ENCODE measurements around the gene ATP7B. TPM values are rescaled to one million over a fixed set of nuclear protein-coding genes. Genes with fewer than 3 reads are reported as not detected.

Gene ATP7B
- total RNA-seq, 1 donor from 2014 or later, result 5.8 TPM

DNA sequence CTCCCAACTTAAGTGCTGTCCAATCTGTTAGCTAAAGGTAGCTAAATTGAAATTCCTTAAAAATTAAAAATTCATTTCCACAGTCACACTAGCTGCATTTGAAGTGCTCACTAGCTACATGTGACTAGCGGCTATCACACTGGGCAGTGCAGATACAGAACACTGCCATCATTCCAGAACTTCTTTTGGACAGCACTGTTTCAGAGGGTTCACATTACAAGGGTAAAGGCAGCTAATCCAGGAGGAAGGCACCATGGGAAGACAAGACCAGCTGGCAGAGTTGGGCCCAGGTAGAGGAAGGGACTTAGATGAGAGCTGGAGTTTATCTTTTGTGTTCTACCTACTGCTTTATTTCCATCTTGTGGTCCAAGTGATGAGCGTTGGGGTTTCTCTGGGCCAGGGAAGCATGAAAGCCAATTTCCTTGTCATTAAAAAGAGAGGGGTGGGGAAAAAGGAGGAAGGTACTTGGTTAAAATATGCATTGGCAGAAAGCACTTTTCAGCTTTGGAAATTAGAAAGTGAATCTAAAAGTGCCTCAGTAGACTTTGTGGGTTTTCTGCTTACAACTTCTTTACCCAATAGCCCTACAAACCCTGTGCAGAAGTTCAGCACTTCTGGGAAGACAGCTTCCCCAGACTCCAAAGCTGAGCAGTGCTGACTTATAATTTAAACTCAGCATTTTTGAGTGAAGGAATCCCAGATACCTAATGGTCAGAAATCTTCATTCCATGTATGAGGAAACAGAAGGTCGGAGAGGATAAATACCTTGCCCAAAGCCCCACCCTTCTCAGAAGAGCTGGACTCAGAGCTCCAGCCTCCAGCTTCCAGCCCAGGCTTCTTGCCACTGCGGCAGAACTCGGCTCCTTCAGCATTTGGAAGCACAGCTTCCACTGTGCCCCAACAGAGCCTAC is 49.5 kb downstream of the ATP7B start:
- no peaks in the 10 kb centered on the region for H3K4me1 ChIP-seq
- no peaks in the 10 kb centered on the region for H3K36me3 ChIP-seq
- ATAC-seq, result no peak
- no peak overlapping the region for H3K4me3 ChIP-seq
- TF ChIP-seq, protein P1, sequence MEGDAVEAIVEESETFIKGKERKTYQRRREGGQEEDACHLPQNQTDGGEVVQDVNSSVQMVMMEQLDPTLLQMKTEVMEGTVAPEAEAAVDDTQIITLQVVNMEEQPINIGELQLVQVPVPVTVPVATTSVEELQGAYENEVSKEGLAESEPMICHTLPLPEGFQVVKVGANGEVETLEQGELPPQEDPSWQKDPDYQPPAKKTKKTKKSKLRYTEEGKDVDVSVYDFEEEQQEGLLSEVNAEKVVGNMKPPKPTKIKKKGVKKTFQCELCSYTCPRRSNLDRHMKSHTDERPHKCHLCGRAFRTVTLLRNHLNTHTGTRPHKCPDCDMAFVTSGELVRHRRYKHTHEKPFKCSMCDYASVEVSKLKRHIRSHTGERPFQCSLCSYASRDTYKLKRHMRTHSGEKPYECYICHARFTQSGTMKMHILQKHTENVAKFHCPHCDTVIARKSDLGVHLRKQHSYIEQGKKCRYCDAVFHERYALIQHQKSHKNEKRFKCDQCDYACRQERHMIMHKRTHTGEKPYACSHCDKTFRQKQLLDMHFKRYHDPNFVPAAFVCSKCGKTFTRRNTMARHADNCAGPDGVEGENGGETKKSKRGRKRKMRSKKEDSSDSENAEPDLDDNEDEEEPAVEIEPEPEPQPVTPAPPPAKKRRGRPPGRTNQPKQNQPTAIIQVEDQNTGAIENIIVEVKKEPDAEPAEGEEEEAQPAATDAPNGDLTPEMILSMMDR (IDR thresholded peaks at IDR 0.05), result no peak
- H3K27me3 ChIP-seq, result no peaks in the 10 kb centered on the region
- no peaks in the 10 kb centered on the region for H3K9me3 ChIP-seq
- H3K27ac ChIP-seq, result no peak overlapping the region
- intact Hi-C loops (cut with DNase I), result no loop called here
- DNase-seq, result no peak

DNA sequence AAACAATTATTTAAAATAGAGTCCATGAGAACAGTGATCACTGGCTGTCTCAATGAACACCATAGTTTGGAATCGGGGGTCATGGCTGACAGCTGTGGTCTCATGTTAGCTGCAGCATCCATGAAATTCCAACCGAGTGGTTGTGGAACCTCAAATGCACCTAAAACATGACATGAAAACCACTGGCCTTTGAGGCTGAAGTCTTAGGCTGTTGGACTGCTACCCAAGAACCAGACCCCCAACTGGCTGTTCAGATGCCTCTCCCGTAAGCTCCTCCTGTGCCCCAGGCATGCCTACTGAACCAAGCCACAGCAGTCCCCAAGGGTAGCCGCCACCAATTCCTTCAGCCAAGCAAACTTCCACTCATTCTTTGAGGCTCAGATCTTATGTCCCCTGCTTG is 50.5 kb downstream of the ATP7B start:
- ATAC-seq, result no peak
- Histone ChIP-seq H3K27ac (no peak overlapping the region), H3K9me3 (no peaks in the 10 kb centered on the region)

DNA sequence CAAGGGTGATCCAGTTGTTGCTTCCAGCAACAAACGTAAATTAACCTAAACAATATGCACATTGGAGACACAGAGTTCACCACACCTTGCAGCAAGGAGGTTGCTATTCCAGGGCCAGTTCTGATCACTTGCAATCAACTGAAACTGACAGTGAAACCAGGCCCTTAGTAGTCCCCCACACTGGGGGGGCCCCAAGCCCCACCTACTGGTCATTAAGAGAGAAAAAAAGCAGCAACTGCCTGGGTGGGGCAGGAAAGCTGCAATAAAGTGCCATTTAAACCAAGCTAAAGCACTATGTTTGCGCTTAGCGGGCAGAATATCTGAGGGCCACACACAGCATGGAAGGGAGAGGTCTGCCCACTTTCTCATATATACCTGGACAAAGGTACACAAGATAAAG is 51.5 kb downstream of the ATP7B start:
- H3K27me3 ChIP-seq, result no peaks in the 10 kb centered on the region
- no peaks in the 10 kb centered on the region for H3K36me3 ChIP-seq
- no peaks in the 10 kb centered on the region for H3K9me3 ChIP-seq
- DNase-seq (no peak), ATAC-seq (no peak)
- intact Hi-C loops (cut with DNase I), result no loop called here
- TF ChIP-seq, protein P1 (IDR thresholded peaks at IDR 0.05), result no peak
- H3K27ac ChIP-seq, result no peak overlapping the region
- no peaks in the 10 kb centered on the region for H3K4me1 ChIP-seq
- H3K4me3 ChIP-seq, result no peak overlapping the region

More for the DNA sequence above, 50.5 kb downstream of the ATP7B start:
- H3K4me3 ChIP-seq, result no peak overlapping the region
- H3K4me1 ChIP-seq, result no peaks in the 10 kb centered on the region
- no peaks in the 10 kb centered on the region for H3K36me3 ChIP-seq
- DNase-seq, result no peak
- intact Hi-C loops (cut with DNase I), result no loop called here
- TF ChIP-seq, protein P1 (IDR thresholded peaks at IDR 0.05), result no peak
- H3K27me3 ChIP-seq, result no peaks in the 10 kb centered on the region

DNA sequence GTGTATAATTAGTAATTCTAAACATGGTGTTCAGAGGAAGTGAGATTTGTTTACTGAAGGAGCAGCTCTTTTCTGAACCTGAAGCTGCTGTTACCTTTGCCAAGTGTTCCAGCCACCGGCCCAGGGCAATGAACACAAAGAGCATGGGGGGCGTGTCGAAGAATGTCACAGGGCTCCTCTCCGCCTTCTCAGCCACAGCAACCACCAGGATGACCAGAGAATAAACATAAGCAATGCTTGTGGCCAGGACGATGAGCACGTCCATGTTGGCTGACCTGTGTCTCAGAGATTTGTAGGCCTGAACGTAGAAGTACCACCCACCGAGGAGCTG is 53.1 kb downstream of the ATP7B start:
- Histone ChIP-seq H3K4me3 (no peak overlapping the region), H3K27ac (no peak overlapping the region), H3K9me3 (no peaks in the 10 kb centered on the region), H3K36me3 (no peaks in the 10 kb centered on the region), H3K27me3 (no peaks in the 10 kb centered on the region), H3K4me1 (no peaks in the 10 kb centered on the region)
- ATAC-seq (no peak), DNase-seq (no peak)
- intact Hi-C loops (cut with DNase I), result no loop called here
- TF ChIP-seq, protein P1 (IDR thresholded peaks at IDR 0.05), result no peak

DNA sequence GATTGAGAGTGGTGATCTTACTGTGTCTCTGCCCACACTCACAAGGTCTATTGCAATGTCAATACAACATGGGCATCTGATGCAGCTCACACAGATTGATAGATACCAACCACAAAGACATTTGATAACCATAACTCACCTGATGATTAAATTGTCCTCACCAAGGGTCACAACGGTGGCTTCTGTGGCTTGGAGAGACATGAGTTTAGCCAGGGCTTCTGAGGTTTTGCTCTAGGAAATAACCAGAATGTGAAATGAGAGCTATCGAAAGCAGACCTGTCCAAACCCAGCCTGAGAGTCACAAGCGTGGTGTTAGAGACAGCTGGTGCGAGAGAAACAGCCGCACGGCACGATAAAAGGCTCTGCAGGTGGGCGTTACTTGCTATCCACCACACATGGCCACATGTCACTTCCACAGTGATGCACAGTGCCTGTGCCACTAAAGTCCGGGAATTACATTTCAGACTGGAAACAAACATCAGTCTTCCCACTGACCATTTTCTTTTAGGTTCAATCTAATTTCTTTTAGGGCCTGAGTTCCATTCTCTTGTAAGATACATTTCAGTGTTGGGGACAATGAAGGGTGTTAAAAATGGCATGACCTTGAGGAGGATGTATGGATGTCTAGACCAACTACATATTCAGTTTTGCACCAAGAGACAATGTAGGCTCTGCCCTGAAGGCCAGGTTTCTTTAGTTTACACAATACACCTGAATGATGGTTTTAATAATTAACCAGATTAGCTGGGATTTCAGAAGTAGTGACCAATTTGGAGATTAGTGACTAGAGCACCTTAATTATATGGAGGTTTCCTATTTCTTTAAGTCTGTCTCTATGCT is 53.7 kb downstream of the ATP7B start:
- TF ChIP-seq, protein P1 (IDR thresholded peaks at IDR 0.05), result no peak
- Histone ChIP-seq H3K36me3 (no peaks in the 10 kb centered on the region), H3K4me3 (no peak overlapping the region), H3K27ac (no peak overlapping the region), H3K27me3 (no peaks in the 10 kb centered on the region), H3K9me3 (no peaks in the 10 kb centered on the region), H3K4me1 (no peaks in the 10 kb centered on the region)
- intact Hi-C loops (cut with DNase I), result no loop called here
- no peak for ATAC-seq
- no peak for DNase-seq

Measured in upper lobe of right lung (tissue), 1 donor.